Mesendoderm (in vitro differentiated cells): ENCODE measurements around the gene CEP41.
"Not testable (repeated sequence)": the region's sequence is repeated elsewhere in the genome, so short reads cannot be mapped to it uniquely, and the experiment has no call there.

Experiments used
- DNase-seq: peaks from one replicate; pipeline ENCODE4 v3.0.0; 2013
- H2AK5ac ChIP-seq: 2 replicates; pipeline ENCODE4 v1.6.1; 2013; ENCODE audit warnings: low read length, inconsistent platforms
- H2BK120ac ChIP-seq: 2 replicates; pipeline ENCODE4 v1.6.1; 2013; ENCODE audit warnings: low read depth, mild to moderate bottlenecking, low read length, moderate library complexity, mixed read lengths
- H2BK15ac ChIP-seq: replicated peaks from 2 replicates; pipeline ENCODE4 v1.6.1; 2013; ENCODE audit warnings: low read depth, mild to moderate bottlenecking, moderate library complexity
- H2BK5ac ChIP-seq: 2 replicates; pipeline ENCODE4 v1.6.1; 2013; ENCODE audit warnings: low read length, inconsistent platforms
- H3K18ac ChIP-seq: 2 replicates; pipeline ENCODE4 v1.6.1; 2013; ENCODE audit warnings: mild to moderate bottlenecking, low read length, mixed read lengths
- H3K23ac ChIP-seq: one replicate; pipeline ENCODE4 v1.6.1; 2013; ENCODE audit warnings: low read length
- H3K27ac ChIP-seq: 2 replicates; pipeline ENCODE4 v1.5.1; 2013; ENCODE audit warnings: low read depth, mild to moderate bottlenecking, inconsistent platforms, low read length, moderate library complexity
- H3K27me3 ChIP-seq: 2 replicates; pipeline ENCODE4 v1.6.1; 2013; ENCODE audit warnings: low read length, control low read depth, mild to moderate bottlenecking, inconsistent platforms; ENCODE audit not compliant: insufficient read depth, poor library complexity
- H3K36me3 ChIP-seq: 2 replicates; pipeline ENCODE4 v1.6.1; 2013; ENCODE audit warnings: low read length, inconsistent platforms; ENCODE audit not compliant: control insufficient read depth, insufficient read depth
- H3K4ac ChIP-seq: one replicate; pipeline ENCODE4 v1.6.1; 2013; ENCODE audit warnings: low read depth, mild to moderate bottlenecking, low read length, moderate library complexity
- H3K4me1 ChIP-seq: 2 replicates; pipeline ENCODE4 v1.6.1; 2013; ENCODE audit warnings: low read depth, low read length, inconsistent platforms; ENCODE audit not compliant: control insufficient read depth
- H3K4me2 ChIP-seq: 2 replicates; pipeline ENCODE4 v1.6.1; 2013; ENCODE audit warnings: low read length
- H3K4me3 ChIP-seq: 2 replicates; pipeline ENCODE4 v1.5.1; 2013; ENCODE audit warnings: mild to moderate bottlenecking, low read length
- H3K56ac ChIP-seq: one replicate; pipeline ENCODE4 v1.6.1; 2013; ENCODE audit warnings: low read length
- H3K79me1 ChIP-seq: 2 replicates; pipeline ENCODE4 v1.6.1; 2013; ENCODE audit warnings: low read length, inconsistent platforms
- H3K79me2 ChIP-seq: 2 replicates; pipeline ENCODE4 v1.6.1; 2013; ENCODE audit warnings: mild to moderate bottlenecking, low read length; ENCODE audit not compliant: control insufficient read depth, insufficient read depth
- H3K9ac ChIP-seq: 2 replicates; pipeline ENCODE4 v1.6.1; 2013; ENCODE audit warnings: low read length, inconsistent platforms
- H4K5ac ChIP-seq: one replicate; pipeline ENCODE4 v1.6.1; 2013; ENCODE audit warnings: low read length
- H4K8ac ChIP-seq: one replicate; pipeline ENCODE4 v1.6.1; 2013; ENCODE audit warnings: low read depth, mild to moderate bottlenecking, control low read depth, low read length, moderate library complexity
- WGBS: extraction: QIAGEN DNeasy Blood & Tissue Kit; methylation state at CpG from one replicate; pipeline ENCODE4 v1.1.7; 2013; ENCODE audit warnings: low lambda C conversion rate, missing lambda C conversion rate; ENCODE audit not compliant: insufficient coverage; ENCODE audit errors: extremely low coverage; 5-methylcytosine and 5-hydroxymethylcytosine counted together

CEP41 gene

DNA sequence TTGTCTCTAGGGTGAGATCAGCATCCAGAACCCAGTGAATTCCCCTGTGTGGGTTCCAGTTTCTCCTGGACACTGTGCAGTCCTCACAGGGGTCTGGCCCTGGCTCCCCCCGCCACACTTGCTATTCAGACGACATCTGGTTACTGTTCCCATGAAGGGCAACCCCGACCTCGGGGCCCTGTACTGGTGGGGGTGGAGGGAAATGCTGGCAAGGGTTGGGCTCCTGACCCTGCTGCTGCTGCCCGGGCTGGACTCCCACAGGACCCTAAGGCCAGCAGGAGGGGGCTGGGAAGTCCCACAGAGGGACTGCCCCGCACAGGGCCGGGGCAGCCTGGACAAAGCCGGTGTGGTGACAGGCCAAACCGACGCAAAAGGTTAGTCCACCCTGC is 61.3 kb downstream of the CEP41 start:
- no peak overlapping the region for H3K23ac ChIP-seq
- WGBS: no CpG with 5 or more reads among the region's 10 CpGs
- H3K27me3 ChIP-seq: no peaks in the 10 kb centered on the region
- H3K79me2 ChIP-seq: no peaks in the 10 kb centered on the region
- H2AK5ac ChIP-seq: no peak overlapping the region
- no peak overlapping the region for H3K56ac ChIP-seq
- H2BK15ac ChIP-seq: no peak overlapping the region
- no peak for DNase-seq
- H2BK120ac ChIP-seq: no peak overlapping the region
- peaks cover 1% of the 10 kb centered on the region for H3K4me1 ChIP-seq
- H3K4ac ChIP-seq: no peak overlapping the region
- H3K18ac ChIP-seq: no peak overlapping the region
- no peak overlapping the region for H3K9ac ChIP-seq
- H3K27ac ChIP-seq: no peak overlapping the region
- no peak overlapping the region for H4K8ac ChIP-seq
- H3K36me3 ChIP-seq: no peaks in the 10 kb centered on the region
- H3K4me3 ChIP-seq: no peak overlapping the region
- no peak overlapping the region for H4K5ac ChIP-seq
- H2BK5ac ChIP-seq: no peak overlapping the region
- no peaks in the 10 kb centered on the region for H3K79me1 ChIP-seq
- H3K4me2 ChIP-seq: no peak overlapping the region

DNA sequence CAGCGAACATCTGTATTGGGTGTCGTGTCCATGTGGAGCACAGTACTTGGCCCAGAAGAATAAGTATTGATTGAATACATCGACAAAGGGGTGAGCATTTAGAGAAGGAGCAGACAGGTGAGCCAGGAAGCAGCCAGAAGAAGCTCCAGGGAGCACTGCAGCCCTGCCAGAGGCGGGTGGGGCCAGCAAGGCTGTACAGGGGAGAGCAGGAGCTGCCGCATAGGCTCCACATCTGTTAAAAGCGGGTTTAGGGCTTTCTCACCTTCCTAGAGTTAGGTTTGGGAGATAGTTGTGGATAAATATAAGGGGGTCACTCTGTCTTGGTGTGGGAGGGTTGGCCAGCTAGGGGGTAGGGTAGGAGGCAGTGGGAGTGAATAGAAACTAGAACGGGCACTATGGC is 61.8 kb downstream of the CEP41 start:
- no peak overlapping the region for H3K56ac ChIP-seq
- no peak for DNase-seq
- no peak overlapping the region for H3K23ac ChIP-seq
- no peak overlapping the region for H2AK5ac ChIP-seq
- no CpG with 5 or more reads among the region's 7 CpGs for WGBS
- H4K8ac ChIP-seq: no peak overlapping the region
- H3K27ac ChIP-seq: no peak overlapping the region
- no peaks in the 10 kb centered on the region for H3K27me3 ChIP-seq
- H3K9ac ChIP-seq: no peak overlapping the region
- H4K5ac ChIP-seq: no peak overlapping the region
- no peak overlapping the region for H2BK5ac ChIP-seq
- H2BK120ac ChIP-seq: no peak overlapping the region
- H3K18ac ChIP-seq: no peak overlapping the region
- H3K4me3 ChIP-seq: no peak overlapping the region
- H3K4ac ChIP-seq: no peak overlapping the region
- no peaks in the 10 kb centered on the region for H3K79me1 ChIP-seq
- peaks cover 1% of the 10 kb centered on the region for H3K4me1 ChIP-seq
- H3K79me2 ChIP-seq: no peaks in the 10 kb centered on the region
- H2BK15ac ChIP-seq: no peak overlapping the region
- H3K36me3 ChIP-seq: no peaks in the 10 kb centered on the region
- H3K4me2 ChIP-seq: no peak overlapping the region

DNA sequence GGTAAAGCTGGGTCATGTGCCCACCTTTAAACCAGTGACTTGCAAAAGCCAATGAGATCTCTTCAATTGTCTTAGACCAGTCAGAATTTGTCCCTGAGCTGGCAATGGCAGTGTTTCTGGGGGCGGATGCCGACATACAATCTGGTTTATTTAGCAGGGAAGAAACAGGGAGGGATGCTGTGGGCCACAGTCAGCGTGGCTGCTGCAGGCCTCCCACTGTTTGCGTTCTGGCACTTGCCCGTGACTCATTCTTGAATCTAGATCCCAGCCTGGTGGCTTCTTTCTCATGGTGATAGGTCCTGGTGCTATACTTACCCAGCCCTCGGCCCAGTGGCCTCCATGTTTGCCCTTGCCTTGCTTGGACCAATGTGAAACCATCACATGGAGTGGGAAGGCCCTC is 63.6 kb downstream of the CEP41 start:
- H3K18ac ChIP-seq: no peak overlapping the region
- no peak overlapping the region for H3K4me2 ChIP-seq
- H2BK15ac ChIP-seq: no peak overlapping the region
- no peak overlapping the region for H3K23ac ChIP-seq
- no peak overlapping the region for H2BK120ac ChIP-seq
- H3K79me1 ChIP-seq: no peaks in the 10 kb centered on the region
- H2AK5ac ChIP-seq: no peak overlapping the region
- no peak overlapping the region for H3K56ac ChIP-seq
- no peak overlapping the region for H4K5ac ChIP-seq
- WGBS: no CpG with 5 or more reads among the region's 6 CpGs
- H3K27ac ChIP-seq: no peak overlapping the region
- H4K8ac ChIP-seq: no peak overlapping the region
- H2BK5ac ChIP-seq: no peak overlapping the region
- H3K4ac ChIP-seq: no peak overlapping the region
- no peak for DNase-seq
- H3K4me1 ChIP-seq: peaks cover 6% of the 10 kb centered on the region
- H3K36me3 ChIP-seq: no peaks in the 10 kb centered on the region
- H3K27me3 ChIP-seq: no peaks in the 10 kb centered on the region
- no peak overlapping the region for H3K4me3 ChIP-seq
- no peaks in the 10 kb centered on the region for H3K79me2 ChIP-seq
- H3K9ac ChIP-seq: no peak overlapping the region

DNA sequence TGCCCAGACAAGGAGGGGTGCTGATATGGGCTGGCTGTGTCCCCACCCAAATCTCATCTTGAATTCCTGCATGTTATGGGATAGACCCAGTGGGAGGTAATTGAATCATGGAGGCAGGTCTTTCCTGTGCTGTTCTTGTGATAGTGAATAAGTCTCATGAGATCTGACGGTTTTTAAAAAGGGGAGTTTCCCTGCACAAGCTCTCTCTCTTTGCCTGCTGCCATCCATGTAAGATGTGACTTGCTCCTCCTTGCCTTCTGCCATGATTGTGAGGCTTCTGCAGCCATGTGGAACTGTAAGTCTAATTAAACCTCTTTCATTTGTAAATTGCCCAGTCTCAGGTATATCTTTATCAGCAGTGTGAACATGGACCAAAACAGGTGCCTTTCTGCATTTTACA is 64.4 kb downstream of the CEP41 start:
- not testable (repeated sequence) for H2BK15ac ChIP-seq, H3K79me1 ChIP-seq, H2BK5ac ChIP-seq, H4K8ac ChIP-seq, H3K18ac ChIP-seq, H3K4me3 ChIP-seq, H3K36me3 ChIP-seq, H3K23ac ChIP-seq, DNase-seq, H3K4ac ChIP-seq, H3K4me1 ChIP-seq, H2BK120ac ChIP-seq, H3K27me3 ChIP-seq, H3K4me2 ChIP-seq, H3K27ac ChIP-seq, H4K5ac ChIP-seq, H2AK5ac ChIP-seq, H3K56ac ChIP-seq, H3K9ac ChIP-seq, H3K79me2 ChIP-seq
- no CpG with 5 or more reads among the region's 1 CpG for WGBS

DNA sequence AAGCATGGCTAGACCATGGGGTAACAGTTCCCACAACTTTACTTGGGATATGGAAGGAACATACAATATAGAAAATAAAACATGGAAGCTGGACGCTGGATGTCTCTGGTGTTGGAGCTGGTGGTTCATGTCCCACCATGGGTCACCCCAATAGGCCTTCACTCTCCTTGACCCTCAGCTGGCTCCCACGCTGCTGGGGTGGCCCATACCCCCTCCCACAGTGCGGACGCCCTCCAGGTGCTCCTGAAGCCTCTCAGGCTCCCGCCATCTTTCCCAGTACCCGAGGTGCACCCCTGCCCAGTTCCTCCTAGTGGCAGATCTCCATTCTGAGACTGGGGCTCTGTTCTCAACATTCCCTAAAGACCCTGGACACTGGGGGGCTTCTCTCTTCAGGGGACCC is 66.3 kb downstream of the CEP41 start:
- Histone ChIP-seq H2AK5ac (no peak overlapping the region), H2BK120ac (no peak overlapping the region), H3K9ac (no peak overlapping the region), H3K36me3 (no peaks in the 10 kb centered on the region), H4K8ac (no peak overlapping the region), H4K5ac (no peak overlapping the region), H2BK5ac (no peak overlapping the region), H3K79me1 (no peaks in the 10 kb centered on the region), H3K4me1 (peaks cover 4% of the 10 kb centered on the region), H3K79me2 (no peaks in the 10 kb centered on the region), H3K27ac (peak overlapping the region; percentile 85), H3K23ac (no peak overlapping the region), H3K4me2 (no peak overlapping the region), H3K4ac (no peak overlapping the region), H2BK15ac (no peak overlapping the region), H3K27me3 (no peaks in the 10 kb centered on the region), H3K4me3 (no peak overlapping the region), H3K56ac (peak overlapping the region; percentile 37), H3K18ac (peak overlapping the region; percentile 89)
- DNase-seq: no peak
- WGBS: no CpG with 5 or more reads among the region's 6 CpGs

DNA sequence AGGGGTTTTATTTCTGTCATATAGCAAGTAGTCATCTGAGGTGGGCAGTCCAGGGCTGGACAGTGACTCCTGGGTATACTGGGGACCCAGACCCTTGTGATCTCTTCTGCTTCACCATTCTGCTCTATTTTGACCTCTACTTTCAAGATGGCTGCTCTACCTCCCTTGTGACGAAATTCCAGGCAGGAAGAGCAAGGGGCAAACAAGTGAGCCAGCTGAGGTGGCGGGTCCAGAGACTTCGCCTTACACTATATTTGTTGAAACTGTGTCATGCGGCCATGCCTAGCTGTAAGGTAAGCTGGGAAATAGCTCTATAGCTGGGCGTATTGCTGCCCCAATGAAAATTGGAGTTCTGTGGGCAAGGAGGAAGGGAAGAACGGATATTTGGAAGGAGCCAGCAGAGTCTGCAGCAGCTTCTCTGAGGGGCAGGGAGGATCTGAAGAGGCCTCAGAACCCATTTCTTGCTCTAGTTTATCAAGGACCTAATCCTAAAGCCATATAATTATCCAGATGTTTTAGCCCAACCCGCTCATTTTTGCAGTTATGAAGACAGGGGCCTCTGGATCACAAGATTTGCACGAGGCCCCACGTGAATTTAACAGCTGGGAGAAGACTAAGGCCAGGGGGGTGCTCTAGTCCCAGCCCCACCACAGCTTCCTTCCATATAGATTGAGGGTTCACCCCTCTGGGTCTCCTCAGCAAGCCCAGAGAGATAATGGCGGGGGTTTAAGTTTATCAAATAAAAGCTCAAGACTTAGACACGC is 68.2 kb downstream of the CEP41 start:
- H3K79me1 ChIP-seq: no peaks in the 10 kb centered on the region
- H3K4me2 ChIP-seq: no peak overlapping the region
- H3K4me3 ChIP-seq: no peak overlapping the region
- no CpG with 5 or more reads among the region's 11 CpGs for WGBS
- no peak overlapping the region for H2BK5ac ChIP-seq
- H3K23ac ChIP-seq: no peak overlapping the region
- H3K56ac ChIP-seq: peak overlapping the region; percentile 70
- H3K9ac ChIP-seq: no peak overlapping the region
- no peaks in the 10 kb centered on the region for H3K27me3 ChIP-seq
- no peak overlapping the region for H4K8ac ChIP-seq
- no peaks in the 10 kb centered on the region for H3K36me3 ChIP-seq
- H2AK5ac ChIP-seq: no peak overlapping the region
- DNase-seq: no peak
- H2BK120ac ChIP-seq: no peak overlapping the region
- peak overlapping the region; percentile 22 for H3K18ac ChIP-seq
- peaks cover 4% of the 10 kb centered on the region for H3K4me1 ChIP-seq
- H2BK15ac ChIP-seq: no peak overlapping the region
- H4K5ac ChIP-seq: no peak overlapping the region
- H3K79me2 ChIP-seq: no peaks in the 10 kb centered on the region
- H3K27ac ChIP-seq: peak overlapping the region; percentile 25
- no peak overlapping the region for H3K4ac ChIP-seq
